GM19324 (cell line): ENCODE measurements around the gene CCDC80.
"Not testable (repeated sequence)": the region's sequence is repeated elsewhere in the genome, so short reads cannot be mapped to it uniquely, and the experiment has no call there.

Experiments
- ATAC-seq: cut with Tn5 transposase; IDR thresholded peaks from one replicate; pipeline ENCODE4 v1.9.1; 2021; ENCODE audit warnings: mild to moderate bottlenecking, moderate library complexity; ENCODE audit not compliant: unreplicated experiment, low FRiP score

Gene CCDC80

DNA sequence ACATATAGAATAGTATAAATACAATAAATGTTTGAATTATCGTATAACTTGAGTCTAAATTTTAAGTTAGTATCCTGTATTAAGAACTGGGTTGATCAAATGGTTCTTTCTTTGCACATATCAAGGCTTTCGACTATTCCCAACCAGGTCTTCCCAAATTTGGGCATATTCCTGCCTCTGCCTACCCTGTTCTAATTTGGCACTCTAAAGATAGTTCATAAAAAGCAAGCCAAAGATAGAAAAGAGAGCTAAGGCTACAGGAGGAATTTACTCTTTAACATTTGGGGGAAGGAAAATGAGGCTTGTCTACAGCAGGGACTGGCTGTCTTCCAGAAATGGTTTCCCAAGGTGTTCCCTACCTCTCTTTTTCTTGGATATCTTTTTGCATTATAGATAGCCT lies 43.0 kb downstream of the CCDC80 start:
- ATAC-seq, result no peak

GRCh38 chr3:112594856-112595255 lies 46.1 kb downstream of the CCDC80 start:
- no peak for ATAC-seq

DNA sequence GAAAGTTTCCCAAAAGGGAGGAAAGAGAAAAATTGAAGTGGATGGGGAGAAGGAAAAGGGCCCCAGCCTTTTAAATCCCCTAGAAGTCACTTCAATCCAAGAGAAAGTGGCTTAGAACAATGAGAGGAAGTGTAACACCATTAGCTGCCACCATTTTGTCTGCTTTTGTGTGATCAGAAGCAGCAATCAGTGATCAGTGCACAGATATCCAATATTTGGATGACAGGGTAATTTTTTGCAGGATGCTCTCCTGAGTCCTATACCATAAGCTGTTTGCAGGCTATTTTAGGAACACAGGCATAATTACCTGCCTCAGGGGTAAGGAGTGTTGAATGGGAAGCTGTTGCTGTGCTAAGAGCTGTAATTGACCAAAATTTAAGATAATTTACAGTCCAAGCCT lies 47.7 kb downstream of the CCDC80 start:
- no peak for ATAC-seq

GRCh38 chr3:112587336-112587735 lies 53.6 kb downstream of the CCDC80 start:
- no peak for ATAC-seq

GRCh38 chr3:112585782-112586181 lies 55.2 kb downstream of the CCDC80 start:
- ATAC-seq, result no peak

GRCh38 chr3:112583105-112583504 lies 57.8 kb downstream of the CCDC80 start:
- ATAC-seq, result no peak

- ATAC-seq, result no peak
These were observed 58.6 kb downstream of the CCDC80 start for GRCh38 chr3:112582244-112582874.

GRCh38 chr3:112579697-112580096 lies 61.2 kb downstream of the CCDC80 start:
- no peak for ATAC-seq

DNA sequence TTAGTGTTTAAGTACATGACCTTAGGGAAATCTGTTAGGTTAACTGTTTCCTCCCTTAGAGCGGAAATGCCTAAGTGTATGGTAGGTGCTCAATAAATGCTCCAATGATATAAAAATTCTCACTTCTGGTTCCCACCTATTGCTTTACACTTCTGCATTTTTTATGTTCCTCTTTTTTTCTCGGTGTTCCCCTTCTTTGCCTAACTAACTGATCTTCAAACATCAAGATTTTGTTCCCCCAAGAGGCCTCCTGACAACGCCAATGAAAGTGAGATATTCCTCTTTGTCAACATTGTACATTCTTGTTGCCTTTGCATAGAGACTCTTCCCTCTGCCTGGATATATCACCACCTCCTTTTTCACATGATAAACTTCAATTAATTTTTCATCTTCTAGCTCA lies 61.7 kb downstream of the CCDC80 start:
- ATAC-seq, result no peak

DNA sequence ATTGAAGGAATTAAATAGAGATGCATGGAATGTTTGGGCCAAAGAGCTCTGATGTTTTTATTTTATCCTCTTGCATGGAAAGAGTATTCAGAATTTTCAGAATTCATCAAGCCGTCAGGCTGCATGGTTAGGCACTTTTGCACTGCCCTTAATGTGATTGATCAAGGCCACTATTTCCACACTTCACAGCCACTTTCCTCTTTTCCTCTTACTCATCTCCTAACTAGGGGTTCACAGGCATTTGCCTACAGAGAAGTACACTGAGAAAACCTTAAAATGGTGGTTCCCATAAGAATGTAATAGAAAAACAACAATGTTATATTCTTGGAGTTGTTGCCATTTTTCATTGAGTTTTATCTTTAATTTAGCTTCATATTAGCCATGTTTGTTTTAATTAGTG lies 68.2 kb downstream of the CCDC80 start:
- no peak for ATAC-seq

- ATAC-seq, result no peak
These were observed 71.7 kb downstream of the CCDC80 start for GRCh38 chr3:112569265-112569664.

DNA sequence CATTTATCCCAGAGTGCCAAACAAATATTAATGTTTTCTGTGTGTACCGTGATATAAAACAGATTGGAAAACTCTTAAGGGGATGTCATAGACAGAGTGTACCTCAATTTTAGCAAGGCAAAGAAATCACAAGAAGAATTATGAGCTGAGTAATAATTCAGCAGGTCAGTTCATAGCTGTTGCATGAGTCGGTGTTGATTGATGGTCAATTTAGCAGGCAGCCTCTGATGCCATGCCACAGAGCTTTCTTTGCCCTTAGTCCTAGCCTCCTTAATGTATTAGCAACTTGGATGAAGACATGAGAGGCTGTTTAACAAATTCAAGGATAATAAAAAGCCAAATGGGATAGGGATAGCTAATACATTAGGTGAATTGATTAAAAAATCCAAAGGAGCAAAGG lies 72.3 kb downstream of the CCDC80 start:
- ATAC-seq, result no peak

DNA sequence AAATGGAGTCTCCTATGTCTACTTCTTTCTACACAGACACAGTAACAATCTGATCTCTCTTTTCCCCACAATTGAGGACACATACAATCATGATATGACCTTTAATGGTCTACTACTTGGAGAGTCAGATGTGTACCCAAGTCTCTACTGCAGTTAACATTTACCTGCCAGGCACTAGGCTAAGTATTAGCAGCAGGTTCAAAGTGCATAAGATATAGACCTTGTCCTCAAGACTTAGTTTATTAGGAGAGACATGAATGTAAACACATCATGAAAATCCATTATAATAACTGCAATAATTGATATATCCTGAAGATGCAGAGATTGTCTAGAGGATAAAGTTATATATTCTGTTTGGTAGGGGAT lies 76.0 kb downstream of the CCDC80 start:
- ATAC-seq, result no peak

GRCh38 chr3:112564247-112564939 lies 76.5 kb downstream of the CCDC80 start:
- ATAC-seq, result not testable (repeated sequence)

GRCh38 chr3:112561734-112562529 lies 79.0 kb downstream of the CCDC80 start, which contains the start of the genes ATG3 and SLC35A5:
Gene ATG3 (minus strand): TSS chr3:112561962. CDS start chr3:112561528, 434 bp downstream.
Gene SLC35A5 (plus strand): TSS chr3:112562045. CDS start chr3:112563404, 1,359 bp downstream.
- peak; percentile 91 for ATAC-seq

- ATAC-seq, result peak; percentile 61
These were observed 79.5 kb downstream of the CCDC80 start for GRCh38 chr3:112561484-112561733.

- peak; percentile 18 for ATAC-seq
These were observed 80.0 kb downstream of the CCDC80 start for GRCh38 chr3:112560721-112561483.

GRCh38 chr3:112560307-112560706 lies 80.6 kb downstream of the CCDC80 start:
- no peak for ATAC-seq

- no peak for ATAC-seq
These were observed 83.0 kb downstream of the CCDC80 start for GRCh38 chr3:112557976-112558375.

DNA sequence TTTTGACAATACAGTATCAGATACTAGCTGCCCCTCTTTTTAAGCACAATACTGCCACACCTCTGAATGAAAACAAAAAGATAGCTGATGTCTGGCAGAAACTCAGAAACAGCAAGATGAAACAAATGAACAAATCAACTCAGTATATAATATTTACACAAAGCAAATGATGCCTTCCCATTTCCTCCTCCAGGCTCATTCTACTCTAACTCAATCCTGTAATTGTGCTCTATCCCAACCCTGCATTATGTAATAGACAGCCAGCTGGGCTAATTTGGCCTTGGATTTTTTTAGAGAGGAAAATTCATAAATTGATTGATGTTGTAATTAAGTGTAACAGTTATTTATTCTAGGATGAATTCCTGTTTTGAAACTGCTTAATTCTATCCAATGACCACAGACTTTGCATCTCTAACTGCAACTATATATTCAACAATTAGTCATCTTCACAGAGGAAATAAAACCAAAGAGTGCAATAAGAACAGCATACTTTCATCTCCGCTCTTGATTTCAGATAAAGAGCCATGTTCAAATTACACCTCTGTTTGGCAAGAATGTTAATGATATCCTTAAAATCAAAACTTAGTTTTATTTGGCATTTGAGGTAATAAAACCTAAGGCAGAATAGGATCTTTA lies 85.3 kb downstream of the CCDC80 start:
- ATAC-seq, result no peak
